Psoas muscle (tissue), 8 donors: ENCODE measurements around the gene PPP2R1A. TPM values are rescaled to one million over a fixed set of nuclear protein-coding genes. Genes with fewer than 3 reads are reported as not detected.

Experiments
- ATAC-seq, 4 donors: fragments of 200-7000 bp; cut with Tn5 transposase; one replicate each; pipeline ENCODE4 v1.9.1; 2020; ENCODE audit warnings: moderate library complexity in 3 of 4, mild to moderate bottlenecking in 2 of 4
- DNase-seq, 2 donors: peaks; one replicate each; pipeline ENCODE4 v3.0.0-alpha.2; 2020
- H3K27ac ChIP-seq: fragments of 200-600 bp; one replicate; pipeline ENCODE4 v1.8.0; 2022
- H3K27me3 ChIP-seq, 3 donors: fragments of 200-600 bp in 1 of 3; one replicate each; pipeline versions ENCODE4 v1.6.1 to v1.8.0; 2013 to 2022; ENCODE audit warnings: low read length in 2 of 3, mild to moderate bottlenecking in 2 of 3, moderate library complexity in 1 of 3; ENCODE audit not compliant: insufficient read depth in 3 of 3
- H3K36me3 ChIP-seq, 2 donors: fragments of 200-600 bp in 1 of 2; one replicate each; pipeline versions ENCODE4 v1.6.1 to v1.8.0; 2013 to 2022; ENCODE audit warnings: low read depth in 1 of 2, mild to moderate bottlenecking in 1 of 2, moderate library complexity in 1 of 2; ENCODE audit not compliant: insufficient read depth in 1 of 2
- H3K4me1 ChIP-seq: fragments of 200-600 bp; one replicate; pipeline ENCODE4 v1.8.0; 2022
- H3K4me3 ChIP-seq: fragments of 200-600 bp; one replicate; pipeline ENCODE4 v1.8.0; 2022; ENCODE audit warnings: mild to moderate bottlenecking
- H3K9me3 ChIP-seq: fragments of 200-600 bp; one replicate; pipeline ENCODE4 v1.8.0; 2022
- CTCF ChIP-seq: fragments of 200-600 bp; IDR thresholded peaks from one replicate; pipeline ENCODE4 v1.8.0; 2022; ENCODE audit warnings: antibody characterized with exemption
- WGBS, 3 donors: extraction: QIAGEN DNeasy Blood & Tissue Kit; methylation state at CpG; one replicate each; pipeline versions ENCODE4 v1.1.6 to v1.1.7; 2013; 5-methylcytosine and 5-hydroxymethylcytosine counted together
- intact Hi-C, 2 donors: fragments of 100-400 bp; cut with DNase I; formaldehyde crosslinking; loops; one replicate each; pipeline versions ENCODE4 v1.11.0 to v1.14.2; 2022
- polyA plus RNA-seq, 3 donors: library from polyadenylated mRNA; stranded (reverse); fragments of 200-250 nt; gene quantifications; one replicate each; pipeline ENCODE4 v1.2.3, GENCODE V29; 2013
- total RNA-seq, 4 donors: library from RNA; stranded (reverse); fragmentation: NEBNext Ultra II Directional in 2 of 4; extraction: Animal tissue kit (Norgen Biotek cat#: 25700) in 2 of 4; gene quantifications; one replicate each; pipeline versions ENCODE4 v1.2.1 to v1.2.4, GENCODE V29; 2021 to 2023
- donor health status: healthy with polysubstance abuse.
- donor health status: DM: no; HTN: no; CAD: no; lungs with moderate emphysema.
- donor health status: Bipolar disorder and iron deficiency.
- donor health status: healthy.
- donor health status: DM: yes; HTN: yes; CAD: no.
- donor health status: DM: no; HTN: no; CAD: no.
- donor health status: DM: no; HTN: no; CAD: no.
- donor health status: DM: yes; HTN: yes; CAD: no.

The PPP2R1A gene
- total and polyA plus RNA-seq, 7 donors, result 127 to 400 (median 242) TPM

GRCh38 chr19:52211203-52211602 lies 21.4 kb downstream of the PPP2R1A start:
- Histone ChIP-seq H3K4me1 (peaks cover 5% of the 10 kb centered on the region), H3K4me3 (no peak overlapping the region), H3K27me3 (no peaks in the 10 kb centered on the region), H3K36me3 (peaks cover 26 to 100% of the 10 kb centered on the region in 2 donors), H3K9me3 (no peaks in the 10 kb centered on the region), H3K27ac (no peak overlapping the region)
- DNase-seq (no peak), ATAC-seq (no peak)
- no peak for TF ChIP-seq CTCF
- intact Hi-C loops, result no loop called here
- 93 to 95% (median 95%) methylated on average over 20 of the region's 20 CpGs for whole genome bisulfite sequencing, 3 donors

GRCh38 chr19:52211926-52212571 lies 22.2 kb downstream of the PPP2R1A start:
- no peak for TF ChIP-seq CTCF
- H3K27me3 ChIP-seq, result no peaks in the 10 kb centered on the region
- no peaks in the 10 kb centered on the region for H3K9me3 ChIP-seq
- peaks cover 4% of the 10 kb centered on the region for H3K4me1 ChIP-seq
- intact Hi-C loops, result no loop called here
- WGBS, 3 donors, result 81 to 89% (median 85%) methylated on average over 11 of the region's 11 CpGs
- no peak for DNase-seq
- peak; percentile 49 to 71 (median 60) for ATAC-seq
- no peak overlapping the region for H3K4me3 ChIP-seq
- H3K36me3 ChIP-seq, result peaks cover 23 to 100% of the 10 kb centered on the region in 2 donors
- no peak overlapping the region for H3K27ac ChIP-seq

- no peaks in the 10 kb centered on the region for H3K9me3 ChIP-seq
- no peak overlapping the region for H3K4me3 ChIP-seq
- WGBS, 3 donors, result 94 to 96% (median 94%) methylated on average over 25 of the region's 25 CpGs
- no peaks in the 10 kb centered on the region for H3K27me3 ChIP-seq
- intact Hi-C loops, result no loop called here
- no peak for DNase-seq
- no peaks in the 10 kb centered on the region for H3K4me1 ChIP-seq
- no peak overlapping the region for H3K27ac ChIP-seq
- peaks cover 23 to 100% of the 10 kb centered on the region in 2 donors for H3K36me3 ChIP-seq
- no peak for TF ChIP-seq CTCF
- no peak for ATAC-seq
Measured at GRCh38 chr19:52212572-52213255, 22.9 kb downstream of the PPP2R1A start.

- TF ChIP-seq CTCF, result no peak
Measured at GRCh38 chr19:52214241-52214640, 24.4 kb downstream of the PPP2R1A start.

More at GRCh38 chr19:52214241-52214640, 24.4 kb downstream of the PPP2R1A start:
- no peak for DNase-seq
- intact Hi-C loops, result no loop called here
- 93 to 95% (median 93%) methylated on average over 5 of the region's 5 CpGs for WGBS, 3 donors
- Histone ChIP-seq H3K4me3 (no peak overlapping the region), H3K4me1 (no peaks in the 10 kb centered on the region), H3K27ac (no peak overlapping the region), H3K36me3 (peaks cover 27 to 100% of the 10 kb centered on the region in 2 donors), H3K27me3 (no peaks in the 10 kb centered on the region), H3K9me3 (no peaks in the 10 kb centered on the region)
- no peak for ATAC-seq
